ENCODE results near the gene PHYKPL.

- TF ChIP-seq POLR2A (IDR thresholded peaks at IDR 0.05; ENCODE audit: low read length), result no peak
- TF ChIP-seq GATA1 (IDR thresholded peaks at IDR 0.05; ENCODE audit: low read depth, low read length), result no peak
These were observed 26.9 kb downstream of the PHYKPL start for GRCh38 chr5:178205749-178206047.

Measured in erythroblast (primary cell).